PC-3 (cell line): ENCODE data around the gene VPS35. TPM values are rescaled to one million over a fixed set of nuclear protein-coding genes. Genes with fewer than 3 reads are reported as not detected.
"Not testable (repeated sequence)": the region's sequence is repeated elsewhere in the genome, so short reads cannot be mapped to it uniquely, and the experiment has no call there.

Experiments
- ATAC-seq: fragments of 200-7000 bp; cut with Tn5 transposase; 2 replicates; pipeline ENCODE4 v1.9.1; 2020; ENCODE audit warnings: mild to moderate bottlenecking, moderate library complexity
- BruUV-seq: library from RNA; stranded (reverse); fragments of 400-500 nt; replicated peaks from 2 replicates; lab custom pipeline; 2021; lab: Mats Ljungman, UMichigan
- CTCF ChIA-PET: fragments of 300-600 bp; sonication (Branson Sonifier 250); formaldehyde crosslinking; loops from one replicate; lab custom pipeline; 2022; ENCODE audit warnings: antibody characterized with exemption; lab: Charles Lee
- POLR2A ChIA-PET: fragments of 300-600 bp; sonication (Branson Sonifier 250); formaldehyde crosslinking; loops from one replicate; lab custom pipeline; 2022; ENCODE audit warnings: antibody characterized with exemption; ENCODE audit not compliant: unreplicated experiment; lab: Charles Lee
- DNase-seq: peaks from one replicate; pipeline ENCODE4 v3.0.0-alpha.2; 2015
- H2AFZ ChIP-seq: fragments of 300-600 bp; sonication (generic); 2 replicates; pipeline ENCODE4 v1.6.0; 2016; ENCODE audit warnings: antibody characterized with exemption, low read length
- H3F3A ChIP-seq: fragments of 300-600 bp; sonication (generic); one replicate; pipeline ENCODE4 v1.6.0; 2017; ENCODE audit warnings: antibody characterized with exemption, low read length, control low read depth, mild to moderate bottlenecking; ENCODE audit not compliant: unreplicated experiment
- H3K27ac ChIP-seq: fragments of 300-600 bp; sonication (generic); 2 replicates; pipeline ENCODE4 v1.5.1; 2016; ENCODE audit warnings: mild to moderate bottlenecking, low read length
- H3K27me3 ChIP-seq: fragments of 300-600 bp; sonication (generic); 2 replicates; pipeline ENCODE4 v1.6.1; 2016; ENCODE audit warnings: low read length, mixed read lengths
- H3K36me3 ChIP-seq: fragments of 300-600 bp; sonication (generic); 2 replicates; pipeline ENCODE4 v1.6.1; 2016; ENCODE audit warnings: low read depth, mixed run types, low read length, mixed read lengths
- H3K4me1 ChIP-seq: fragments of 300-600 bp; sonication (generic); 2 replicates; pipeline ENCODE4 v1.5.1; 2016; ENCODE audit warnings: low read length; ENCODE audit not compliant: insufficient read depth
- H3K4me2 ChIP-seq: fragments of 300-600 bp; sonication (generic); 2 replicates; pipeline ENCODE4 v1.6.0; 2016; ENCODE audit warnings: low read length
- H3K4me3 ChIP-seq: fragments of 300-600 bp; sonication (generic); 2 replicates; pipeline ENCODE4 v1.5.1; 2016; ENCODE audit warnings: mild to moderate bottlenecking, low read length, mixed read lengths
- H3K79me2 ChIP-seq: fragments of 300-600 bp; sonication (generic); 2 replicates; pipeline ENCODE4 v1.6.1; 2017; ENCODE audit warnings: low read length, mixed read lengths
- H3K9ac ChIP-seq: fragments of 300-600 bp; sonication (generic); 2 replicates; pipeline ENCODE4 v1.6.0; 2016; ENCODE audit warnings: mild to moderate bottlenecking, low read length
- H3K9me2 ChIP-seq: fragments of 300-600 bp; sonication (generic); replicated peaks from 2 replicates; pipeline ENCODE4 v1.6.1; 2016; ENCODE audit warnings: mixed run types, low read length, mixed read lengths
- H3K9me3 ChIP-seq: fragments of 300-600 bp; sonication (generic); 2 replicates; pipeline ENCODE4 v1.6.1; 2016; ENCODE audit warnings: low read length, mixed read lengths
- H4K20me1 ChIP-seq: fragments of 300-600 bp; sonication (generic); 2 replicates; pipeline ENCODE4 v1.6.1; 2016; ENCODE audit warnings: low read length, mixed read lengths
- CTCF ChIP-seq: fragments of 300-600 bp; sonication (generic); conservative IDR thresholded peaks from 2 replicates; pipeline ENCODE4 v1.5.1; 2017; ENCODE audit warnings: antibody characterized with exemption, low read depth, mild to moderate bottlenecking, low read length
- EZH2 ChIP-seq: fragments of 300-600 bp; sonication (generic); IDR thresholded peaks from one replicate; pipeline ENCODE4 v1.6.1; 2017; ENCODE audit warnings: antibody characterized with exemption, mild to moderate bottlenecking, low read length; ENCODE audit not compliant: unreplicated experiment
- EZH2phosphoT487 ChIP-seq: fragments of 300-600 bp; sonication (generic); IDR thresholded peaks from 2 replicates; pipeline ENCODE4 v1.6.1; 2018; ENCODE audit warnings: mild to moderate bottlenecking, antibody characterized with exemption, low read length, borderline replicate concordance
- intact Hi-C: fragments of 100-400 bp; cut with micrococcal nuclease; formaldehyde crosslinking; loops from 2 replicates; pipeline ENCODE4 v1.9.0; 2023
- total RNA-seq: library from RNA; depleted of rRNA; stranded (reverse); fragments of >200 nt; gene quantifications from 2 replicates; pipeline ENCODE4 v1.2.3, GENCODE V29; 2014

Gene VPS35
- total RNA-seq, 1 experiment from 2014 or later: 39.3 TPM

- no peaks in the 10 kb centered on the region for H3K9me3 ChIP-seq
- ATAC-seq (no peak), DNase-seq (no peak)
- H3K36me3 ChIP-seq: no peaks in the 10 kb centered on the region
- intact Hi-C loops: loop anchor here (2.0 kb wide), 1 partner anchor 173 kb away; no protein-coding TSS in a partner anchor
- no peaks in the 10 kb centered on the region for H4K20me1 ChIP-seq
- POLR2A ChIA-PET: no interaction called here
- H3K9me2 ChIP-seq: no peaks in the 10 kb centered on the region
- H3K27me3 ChIP-seq: no peaks in the 10 kb centered on the region
- no peaks in the 10 kb centered on the region for H3K79me2 ChIP-seq
- TF ChIP-seq CTCF (no peak), EZH2phosphoT487 (no peak), EZH2 (no peak)
- H3K9ac ChIP-seq: no peak overlapping the region
- H3K4me3 ChIP-seq: no peak overlapping the region
- no peaks in the 10 kb centered on the region for H3K4me1 ChIP-seq
- H3K4me2 ChIP-seq: no peak overlapping the region
- no peak overlapping the region for H3K27ac ChIP-seq
- BruUV-seq: no TSS peak
- CTCF ChIA-PET: no interaction called here
- no peak overlapping the region for H2AFZ ChIP-seq
- H3F3A ChIP-seq: no peaks in the 10 kb centered on the region
Observed at GRCh38 chr16:46627746-46628145, 61.2 kb downstream of the VPS35 start.

GRCh38 chr16:46626681-46627080 lies 62.3 kb downstream of the VPS35 start:
- H3K27me3 ChIP-seq, DNase-seq, H3K36me3 ChIP-seq, H3K9me2 ChIP-seq, H3K4me2 ChIP-seq, H3K27ac ChIP-seq, H3K4me1 ChIP-seq, intact Hi-C loops, H3F3A ChIP-seq, H3K79me2 ChIP-seq, H2AFZ ChIP-seq, H3K9me3 ChIP-seq, POLR2A ChIA-PET, H3K4me3 ChIP-seq, BruUV-seq, CTCF ChIA-PET, H3K9ac ChIP-seq, ATAC-seq, H4K20me1 ChIP-seq: not testable (repeated sequence)

- H3K27me3 ChIP-seq, H3K9ac ChIP-seq, POLR2A ChIA-PET, H3K27ac ChIP-seq, ATAC-seq, DNase-seq, H3K4me2 ChIP-seq, H3K4me1 ChIP-seq, H3K36me3 ChIP-seq, H4K20me1 ChIP-seq, CTCF ChIA-PET, BruUV-seq, H2AFZ ChIP-seq, H3K9me3 ChIP-seq, intact Hi-C loops, H3K4me3 ChIP-seq, H3F3A ChIP-seq, H3K9me2 ChIP-seq: not testable (repeated sequence)
- peaks cover 13% of the 10 kb centered on the region for H3K79me2 ChIP-seq
Observed at GRCh38 chr16:46624862-46625261, 64.1 kb downstream of the VPS35 start.

- H3K4me1 ChIP-seq, H3K4me3 ChIP-seq, H3F3A ChIP-seq, H3K27me3 ChIP-seq, H4K20me1 ChIP-seq, H3K9me3 ChIP-seq, H3K9me2 ChIP-seq, H3K4me2 ChIP-seq, intact Hi-C loops, ATAC-seq, H3K9ac ChIP-seq, H3K36me3 ChIP-seq, H3K27ac ChIP-seq, BruUV-seq, DNase-seq, H2AFZ ChIP-seq, CTCF ChIA-PET, POLR2A ChIA-PET: not testable (repeated sequence)
- H3K79me2 ChIP-seq: peaks cover 23% of the 10 kb centered on the region
Observed at GRCh38 chr16:46623707-46624106, 65.3 kb downstream of the VPS35 start.

GRCh38 chr16:46623246-46623645 lies 65.7 kb downstream of the VPS35 start:
- H3K4me1 ChIP-seq, CTCF ChIA-PET, H3K4me2 ChIP-seq, H4K20me1 ChIP-seq, H3K9ac ChIP-seq, DNase-seq, ATAC-seq, POLR2A ChIA-PET, BruUV-seq, H3K4me3 ChIP-seq, intact Hi-C loops, H3K9me3 ChIP-seq, H3F3A ChIP-seq, H3K36me3 ChIP-seq, H3K27me3 ChIP-seq, H3K9me2 ChIP-seq, H2AFZ ChIP-seq, H3K27ac ChIP-seq: not testable (repeated sequence)
- peaks cover 26% of the 10 kb centered on the region for H3K79me2 ChIP-seq
